ENCODE measurements around the gene KLK7. TPM values are rescaled to one million over a fixed set of nuclear protein-coding genes. Genes with fewer than 3 reads are reported as not detected.
A peak's percentile ranks its signal among the peaks of the same experiment; 100 is the strongest.

The KLK7 gene
- total RNA-seq, 1 donor from 2014 or later, result not detected

DNA sequence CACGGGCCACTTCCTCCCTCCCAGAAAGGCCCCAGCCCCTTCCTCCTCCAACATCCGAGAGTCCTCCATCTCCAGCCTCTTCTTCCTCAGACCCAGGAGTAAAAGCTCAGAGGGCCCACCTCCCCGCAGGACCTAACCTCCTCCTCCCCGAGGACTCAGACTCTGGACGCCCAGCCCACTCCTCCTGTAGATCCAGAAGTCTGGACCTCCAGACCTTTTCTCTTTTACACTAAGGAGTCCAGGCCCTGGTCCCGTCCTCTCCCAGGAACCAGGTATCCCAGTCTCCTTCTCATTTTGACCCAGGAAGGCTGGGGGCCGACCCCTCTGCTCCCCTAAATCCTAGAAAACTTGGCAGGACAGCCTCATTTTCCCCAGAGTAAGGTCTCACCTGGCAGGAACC lies 19.6 kb upstream of the KLK7 start:
- Histone ChIP-seq H3K27me3 (ENCODE audit: low read depth) (peaks cover 51% of the 10 kb centered on the region), H3K9me3 (no peaks in the 10 kb centered on the region), H3K4me3 (no peak overlapping the region), H3K4me1 (no peaks in the 10 kb centered on the region), H3K27ac (no peak overlapping the region), H3K36me3 (no peaks in the 10 kb centered on the region)
- TF ChIP-seq, protein P1, sequence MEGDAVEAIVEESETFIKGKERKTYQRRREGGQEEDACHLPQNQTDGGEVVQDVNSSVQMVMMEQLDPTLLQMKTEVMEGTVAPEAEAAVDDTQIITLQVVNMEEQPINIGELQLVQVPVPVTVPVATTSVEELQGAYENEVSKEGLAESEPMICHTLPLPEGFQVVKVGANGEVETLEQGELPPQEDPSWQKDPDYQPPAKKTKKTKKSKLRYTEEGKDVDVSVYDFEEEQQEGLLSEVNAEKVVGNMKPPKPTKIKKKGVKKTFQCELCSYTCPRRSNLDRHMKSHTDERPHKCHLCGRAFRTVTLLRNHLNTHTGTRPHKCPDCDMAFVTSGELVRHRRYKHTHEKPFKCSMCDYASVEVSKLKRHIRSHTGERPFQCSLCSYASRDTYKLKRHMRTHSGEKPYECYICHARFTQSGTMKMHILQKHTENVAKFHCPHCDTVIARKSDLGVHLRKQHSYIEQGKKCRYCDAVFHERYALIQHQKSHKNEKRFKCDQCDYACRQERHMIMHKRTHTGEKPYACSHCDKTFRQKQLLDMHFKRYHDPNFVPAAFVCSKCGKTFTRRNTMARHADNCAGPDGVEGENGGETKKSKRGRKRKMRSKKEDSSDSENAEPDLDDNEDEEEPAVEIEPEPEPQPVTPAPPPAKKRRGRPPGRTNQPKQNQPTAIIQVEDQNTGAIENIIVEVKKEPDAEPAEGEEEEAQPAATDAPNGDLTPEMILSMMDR (IDR thresholded peaks at IDR 0.05), result no peak
- no peak for DNase-seq
- no peak for ATAC-seq
- intact Hi-C loops (cut with DNase I), result no loop called here

DNA sequence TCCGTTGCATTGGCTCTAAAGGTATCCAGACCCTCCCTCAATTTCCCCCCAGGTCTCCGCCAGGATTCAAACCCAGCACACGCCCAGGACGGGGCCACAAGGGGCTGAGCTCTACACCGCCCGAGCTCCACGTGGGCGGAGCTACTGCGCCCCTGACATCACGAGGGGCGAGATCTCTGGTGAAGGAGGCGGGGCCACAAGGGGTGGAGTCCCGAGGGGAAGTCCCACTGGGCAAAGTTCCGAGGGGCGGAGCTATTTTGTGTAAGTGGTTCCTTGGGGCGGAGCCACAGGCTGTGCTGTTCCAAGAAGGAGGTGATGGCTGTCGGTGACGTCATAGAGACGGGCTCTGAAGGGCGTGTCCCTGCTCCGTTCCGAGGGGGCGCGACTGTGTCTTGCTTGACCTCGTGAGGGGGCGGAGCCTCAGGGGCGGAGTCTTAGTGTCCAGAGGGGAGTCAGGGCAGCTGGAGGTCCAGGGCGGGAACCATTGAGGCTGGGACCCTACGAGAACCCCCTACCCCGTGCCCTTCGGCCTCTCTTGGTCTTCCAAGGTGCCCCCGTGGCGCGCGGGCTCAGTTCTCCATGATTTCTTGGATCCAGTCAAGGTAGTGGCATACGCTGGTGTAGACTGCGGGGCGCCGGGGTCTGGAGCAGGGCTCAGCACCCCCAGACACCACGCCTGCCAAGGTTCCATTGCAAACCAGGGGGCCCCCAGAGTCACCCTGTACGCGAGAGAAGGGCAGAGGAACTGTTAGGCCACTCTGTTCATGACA lies 19.0 kb upstream of the KLK7 start:
- H3K4me1 ChIP-seq, result no peaks in the 10 kb centered on the region
- intact Hi-C loops (cut with DNase I), result no loop called here
- H3K9me3 ChIP-seq, result no peaks in the 10 kb centered on the region
- TF ChIP-seq, protein P1 (IDR thresholded peaks at IDR 0.05), result no peak
- H3K27me3 ChIP-seq (ENCODE audit: low read depth), result peaks cover 51% of the 10 kb centered on the region
- no peak overlapping the region for H3K27ac ChIP-seq
- H3K4me3 ChIP-seq, result no peak overlapping the region
- no peaks in the 10 kb centered on the region for H3K36me3 ChIP-seq
- DNase-seq (no peak), ATAC-seq (peak in 1 of 2 donors; percentile 21)

DNA sequence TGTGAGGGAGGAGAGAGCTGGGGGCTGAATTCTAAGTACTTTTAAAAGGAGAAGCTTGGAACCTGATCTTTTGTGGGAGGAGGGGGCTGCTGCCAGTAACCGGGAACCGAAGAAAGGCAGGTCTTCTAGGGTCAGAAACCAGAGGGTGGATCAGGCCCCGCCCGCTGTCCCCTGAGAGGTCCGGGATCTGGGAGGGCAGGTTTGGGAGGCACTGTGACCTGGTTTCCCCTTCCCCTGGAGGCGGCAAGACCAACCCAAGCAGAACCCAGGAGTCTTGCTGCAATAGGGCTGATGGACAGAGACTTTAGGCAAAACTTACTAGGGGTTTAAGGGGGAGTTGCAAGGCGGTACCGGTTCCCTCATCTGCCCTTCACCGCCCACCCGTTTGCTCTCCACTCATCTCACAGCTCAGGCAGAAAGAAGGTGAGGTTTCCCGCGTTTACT lies 18.4 kb upstream of the KLK7 start:
- Histone ChIP-seq H3K9me3 (no peaks in the 10 kb centered on the region), H3K27ac (no peak overlapping the region), H3K4me3 (no peak overlapping the region), H3K4me1 (no peaks in the 10 kb centered on the region), H3K27me3 (ENCODE audit: low read depth) (peaks cover 51% of the 10 kb centered on the region), H3K36me3 (no peaks in the 10 kb centered on the region)
- TF ChIP-seq, protein P1 (IDR thresholded peaks at IDR 0.05), result no peak
- ATAC-seq (no peak), DNase-seq (no peak)
- intact Hi-C loops (cut with DNase I), result no loop called here

DNA sequence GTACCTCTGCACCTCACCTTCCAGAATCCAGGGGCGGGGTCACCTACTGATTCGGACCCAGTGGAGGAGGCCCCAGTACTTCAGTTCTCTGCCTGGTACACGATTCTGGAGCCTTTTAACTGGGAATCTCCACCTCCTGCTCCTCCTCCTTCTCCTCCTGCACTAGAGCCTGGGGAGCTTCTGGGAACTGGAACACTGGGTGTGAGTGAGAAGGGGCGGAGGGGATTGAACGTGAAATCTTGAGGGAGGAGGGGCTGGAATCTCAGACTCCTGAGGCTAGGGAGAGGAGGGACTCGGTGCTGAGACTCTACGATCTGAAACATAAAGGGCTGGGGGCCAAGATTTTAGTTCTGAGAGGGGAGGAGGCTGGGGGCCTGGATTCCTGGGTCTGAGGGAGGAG lies 17.8 kb upstream of the KLK7 start, which contains the start of gene KLK8:
Gene KLK8, minus strand, starts transcription at position 90 of the 400 bp plus-strand sequence. CDS start 437 bp downstream, outside the sequence.
- intact Hi-C loops (cut with DNase I), result no loop called here
- H3K27ac ChIP-seq, result no peak within 1 kb of the TSS
- peaks cover 47% of the 10 kb centered on the region for H3K27me3 ChIP-seq (ENCODE audit: low read depth)

DNA sequence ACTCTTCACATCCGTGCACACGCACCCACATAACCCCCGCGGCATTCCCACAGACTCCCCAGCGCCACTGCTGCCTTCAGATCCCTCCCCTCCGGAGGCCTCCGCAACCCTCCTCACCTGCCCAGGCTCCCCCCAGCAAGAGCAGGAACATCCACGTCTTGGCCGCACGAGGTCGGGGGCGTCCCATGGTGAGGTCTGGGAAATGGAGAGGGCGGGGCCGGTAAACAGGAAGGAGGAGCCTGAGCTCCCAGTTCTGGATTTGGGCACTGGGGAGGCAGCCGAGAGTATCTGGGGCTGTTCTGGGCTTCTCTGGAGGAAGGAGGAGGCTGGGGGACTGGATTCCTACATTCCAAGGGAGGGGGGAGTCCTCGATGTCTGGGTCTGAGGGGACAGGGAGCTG lies 17.3 kb upstream of the KLK7 start:
- intact Hi-C loops (cut with DNase I), result no loop called here
- no peak for ATAC-seq
- DNase-seq, result no peak
- peaks cover 44% of the 10 kb centered on the region for H3K27me3 ChIP-seq (ENCODE audit: low read depth)
- H3K4me1 ChIP-seq, result no peaks in the 10 kb centered on the region
- TF ChIP-seq, protein P1 (IDR thresholded peaks at IDR 0.05), result no peak
- H3K27ac ChIP-seq, result no peak overlapping the region
- no peak overlapping the region for H3K4me3 ChIP-seq
- H3K9me3 ChIP-seq, result no peaks in the 10 kb centered on the region
- H3K36me3 ChIP-seq, result no peaks in the 10 kb centered on the region

More for the DNA sequence above, 17.8 kb upstream of the KLK7 start, which contains the start of gene KLK8:
- Histone ChIP-seq H3K9me3 (no peaks in the 10 kb centered on the region), H3K4me3 (no peak within 1 kb of the TSS), H3K36me3 (no peaks in the 10 kb centered on the region), H3K4me1 (no peaks in the 10 kb centered on the region)
- ATAC-seq, result no peak
- TF ChIP-seq, protein P1 (IDR thresholded peaks at IDR 0.05), result no peak
- no peak for DNase-seq

Data from lower lobe of right lung (tissue), 2 donors.